Stimulated activated CD8-positive, alpha-beta memory T cell treated with anti-CD3 and anti-CD28 coated beads, Interleukin-4, amount 100 ng/mL, for 24 hours (primary cell): ENCODE measurements around the gene PCNX3.
"Not testable (repeated sequence)": the region's sequence is repeated elsewhere in the genome, so short reads cannot be mapped to it uniquely, and the experiment has no call there.

Source experiments
- DNase-seq: peaks from one replicate; pipeline ENCODE4 v3.0.0-alpha.2; 2020; ENCODE audit warnings: low read depth

Gene PCNX3

GRCh38 chr11:65655570-65656332, 40.2 kb downstream of the PCNX3 start:
- no peak for DNase-seq

- DNase-seq: no peak
These were observed 41.9 kb downstream of the PCNX3 start for GRCh38 chr11:65657426-65657825.

- DNase-seq: no peak
These were observed 42.8 kb downstream of the PCNX3 start for GRCh38 chr11:65658174-65659021.

GRCh38 chr11:65660038-65660437, 44.5 kb downstream of the PCNX3 start:
- DNase-seq: no peak

- DNase-seq: not testable (repeated sequence)
These were observed 45.3 kb downstream of the PCNX3 start for GRCh38 chr11:65660908-65661307.

- DNase-seq: no peak
These were observed 46.1 kb downstream of the PCNX3 start for GRCh38 chr11:65661599-65662246.

- DNase-seq: no peak
These were observed 46.7 kb downstream of the PCNX3 start for GRCh38 chr11:65662247-65662798.

GRCh38 chr11:65662799-65663638, 47.4 kb downstream of the PCNX3 start, which contains the start of gene RELA:
TSS of gene RELA (minus strand) at chr11:65662916. CDS start at chr11:65662832, 84 bp downstream.
- peak; percentile 81 for DNase-seq

GRCh38 chr11:65663639-65664200, 48.1 kb downstream of the PCNX3 start:
- no peak for DNase-seq

GRCh38 chr11:65672180-65672860, 56.7 kb downstream of the PCNX3 start:
- no peak for DNase-seq

GRCh38 chr11:65672982-65673381, 57.4 kb downstream of the PCNX3 start:
- no peak for DNase-seq

- no peak for DNase-seq
These were observed 64.7 kb downstream of the PCNX3 start for GRCh38 chr11:65680192-65680743.

- DNase-seq: not testable (repeated sequence)
These were observed 67.9 kb downstream of the PCNX3 start for GRCh38 chr11:65683480-65683879.

GRCh38 chr11:65685981-65686380, 70.4 kb downstream of the PCNX3 start:
- DNase-seq: no peak
